NCI-H1092 (cell line): ENCODE results near the gene RFX1.

Source experiments
- DNase-seq: peaks from one replicate; lab custom pipeline; 2025; lab: John Stamatoyannopoulos, UW

The RFX1 gene

GRCh38 chr19:13960863-13961784, 45.0 kb downstream of the RFX1 start:
- no peak for DNase-seq

GRCh38 chr19:13959962-13960862, 45.9 kb downstream of the RFX1 start:
- DNase-seq: no peak

- DNase-seq: no peak
These were observed 46.8 kb downstream of the RFX1 start for GRCh38 chr19:13959141-13959961.

- no peak for DNase-seq
These were observed 48.1 kb downstream of the RFX1 start for GRCh38 chr19:13958043-13958442.

GRCh38 chr19:13957051-13957450, 49.1 kb downstream of the RFX1 start:
- DNase-seq: no peak

- DNase-seq: no peak
These were observed 49.8 kb downstream of the RFX1 start for GRCh38 chr19:13956365-13956744.

- DNase-seq: no peak
These were observed 50.3 kb downstream of the RFX1 start for GRCh38 chr19:13955662-13956364.

GRCh38 chr19:13954185-13954584, 51.9 kb downstream of the RFX1 start:
- no peak for DNase-seq

GRCh38 chr19:13952931-13953531, 53.1 kb downstream of the RFX1 start:
- no peak for DNase-seq

GRCh38 chr19:13952154-13952930, 53.8 kb downstream of the RFX1 start, which contains the start of gene DCAF15:
TSS of gene DCAF15 (plus strand) at chr19:13952509. CDS start at chr19:13952513, 4 bp downstream.
- DNase-seq: peak; percentile 99

- no peak for DNase-seq
These were observed 54.3 kb downstream of the RFX1 start for GRCh38 chr19:13951799-13952153.

GRCh38 chr19:13951043-13951442, 55.1 kb downstream of the RFX1 start:
- no peak for DNase-seq

- DNase-seq: no peak
These were observed 59.7 kb downstream of the RFX1 start for GRCh38 chr19:13946414-13946813.

- no peak for DNase-seq
These were observed 64.0 kb downstream of the RFX1 start for GRCh38 chr19:13942023-13942684.

GRCh38 chr19:13938301-13939064, 67.6 kb downstream of the RFX1 start, which contains the start of gene PODNL1:
TSS of gene PODNL1 (minus strand) at chr19:13938417. CDS start at chr19:13938181, 236 bp downstream.
- no peak for DNase-seq

GRCh38 chr19:13937479-13938300, 68.4 kb downstream of the RFX1 start:
- DNase-seq: no peak

GRCh38 chr19:13935765-13936510, 70.2 kb downstream of the RFX1 start:
- DNase-seq: no peak
